OCI-LY1 (cell line): Measurements from ENCODE around the gene KRTAP6-3.

Experiments used
- H2AFZ ChIP-seq: fragments of 200-600 bp; sonication (generic), shearing (Covaris generic); 2 replicates; pipeline ENCODE4 v1.6.0; 2014; ENCODE audit warnings: antibody characterized with exemption, mild to moderate bottlenecking, low read length
- H3F3A ChIP-seq: fragments of 200-600 bp; sonication (generic), shearing (Covaris generic); 2 replicates; pipeline ENCODE4 v1.6.0; 2014; ENCODE audit warnings: mild to moderate bottlenecking, antibody characterized with exemption, low read length, moderate library complexity; ENCODE audit not compliant: insufficient read depth
- H3K27ac ChIP-seq: fragments of 200-600 bp; sonication (generic); 2 replicates; pipeline ENCODE4 v1.5.1; 2014; ENCODE audit warnings: low read length, mixed run types, mild to moderate bottlenecking, low read depth; ENCODE audit not compliant: poor library complexity, severe bottlenecking
- H3K27me3 ChIP-seq: fragments of 200-600 bp; sonication (generic); 2 replicates; pipeline ENCODE4 v1.6.0; 2014; ENCODE audit warnings: antibody characterized with exemption, mild to moderate bottlenecking, low read length, moderate library complexity; ENCODE audit not compliant: insufficient read depth
- H3K36me3 ChIP-seq: fragments of 200-600 bp; sonication (generic); 2 replicates; pipeline ENCODE4 v1.6.1; 2014; ENCODE audit warnings: mild to moderate bottlenecking, antibody characterized with exemption, low read length, moderate library complexity, mixed read lengths; ENCODE audit not compliant: insufficient read depth
- H3K4me1 ChIP-seq: fragments of 200-600 bp; sonication (generic); 2 replicates; pipeline ENCODE4 v1.5.1; 2014; ENCODE audit warnings: mild to moderate bottlenecking, low read length, moderate library complexity; ENCODE audit not compliant: insufficient read depth, severe bottlenecking
- H3K4me2 ChIP-seq: fragments of 200-600 bp; sonication (generic), shearing (Covaris generic); 2 replicates; pipeline ENCODE4 v1.6.1; 2014; ENCODE audit warnings: low read length
- H3K4me3 ChIP-seq: fragments of 200-600 bp; sonication (generic); 2 replicates; pipeline ENCODE4 v1.5.1; 2014; ENCODE audit warnings: low read length, low read depth, mild to moderate bottlenecking, mixed read lengths; ENCODE audit not compliant: poor library complexity, severe bottlenecking
- H3K79me2 ChIP-seq: fragments of 200-600 bp; shearing (Covaris generic); 2 replicates; pipeline ENCODE4 v1.6.1; 2016; ENCODE audit warnings: mixed run types, low read length, mixed read lengths; ENCODE audit not compliant: insufficient read depth
- H3K9ac ChIP-seq: fragments of 200-600 bp; sonication (generic), shearing (Covaris generic); 2 replicates; pipeline ENCODE4 v1.6.1; 2014; ENCODE audit warnings: mild to moderate bottlenecking, low read length, mixed read lengths
- H3K9me2 ChIP-seq: fragments of 200-600 bp; sonication (generic), shearing (Covaris generic); 2 replicates; pipeline ENCODE4 v1.6.1; 2014; ENCODE audit warnings: low read depth, mild to moderate bottlenecking, low read length, mixed read lengths
- H3K9me3 ChIP-seq: fragments of 200-600 bp; shearing (Covaris generic); 2 replicates; pipeline ENCODE4 v1.6.1; 2014; ENCODE audit warnings: low read length, mixed read lengths
- H4K20me1 ChIP-seq: fragments of 200-600 bp; sonication (generic), shearing (Covaris generic); 2 replicates; pipeline ENCODE4 v1.6.0; 2016; ENCODE audit warnings: mild to moderate bottlenecking, low read length; ENCODE audit not compliant: insufficient read depth
- CTCF ChIP-seq: fragments of 200-600 bp; sonication (generic), shearing (Covaris generic); IDR thresholded peaks from 2 replicates; pipeline ENCODE4 v1.5.1; 2017; ENCODE audit warnings: mild to moderate bottlenecking, antibody characterized with exemption, low read length, moderate library complexity, mixed read lengths
- EZH2 ChIP-seq: fragments of 200-600 bp; sonication (generic), shearing (Covaris generic); IDR thresholded peaks from 2 replicates; pipeline ENCODE4 v1.8.0; 2017; ENCODE audit warnings: borderline replicate concordance, mixed run types, mild to moderate bottlenecking, antibody characterized with exemption, low read length, moderate library complexity, mixed read lengths

Gene KRTAP6-3

DNA sequence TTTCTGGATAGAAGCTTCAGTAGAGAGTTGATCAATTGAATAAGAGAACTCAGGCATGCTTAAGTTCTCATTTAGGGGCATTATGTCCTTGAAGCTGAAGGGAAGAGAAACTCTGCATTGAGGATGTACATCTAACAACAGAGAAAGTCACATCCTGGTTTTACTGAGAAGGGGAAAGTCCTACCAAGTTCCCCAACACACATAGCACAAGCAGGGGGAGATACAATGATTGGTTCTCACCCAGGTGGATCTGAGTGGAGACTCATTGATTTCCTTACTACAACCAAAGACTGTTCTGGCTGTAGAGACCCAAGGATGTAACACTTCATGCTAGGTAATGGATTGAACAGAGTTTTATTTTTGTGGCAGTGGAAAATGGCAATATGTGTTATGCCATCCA is 23.0 kb downstream of the KRTAP6-3 start:
- no peaks in the 10 kb centered on the region for H3K9me2 ChIP-seq
- no peaks in the 10 kb centered on the region for H3K36me3 ChIP-seq
- no peaks in the 10 kb centered on the region for H4K20me1 ChIP-seq
- no peak overlapping the region for H3K4me2 ChIP-seq
- H2AFZ ChIP-seq: no peak overlapping the region
- H3K79me2 ChIP-seq: no peaks in the 10 kb centered on the region
- TF ChIP-seq CTCF (no peak), EZH2 (no peak)
- H3K27me3 ChIP-seq: no peaks in the 10 kb centered on the region
- no peak overlapping the region for H3K4me3 ChIP-seq
- no peaks in the 10 kb centered on the region for H3K9me3 ChIP-seq
- no peaks in the 10 kb centered on the region for H3K4me1 ChIP-seq
- H3K9ac ChIP-seq: no peak overlapping the region
- H3F3A ChIP-seq: no peaks in the 10 kb centered on the region
- no peak overlapping the region for H3K27ac ChIP-seq

DNA sequence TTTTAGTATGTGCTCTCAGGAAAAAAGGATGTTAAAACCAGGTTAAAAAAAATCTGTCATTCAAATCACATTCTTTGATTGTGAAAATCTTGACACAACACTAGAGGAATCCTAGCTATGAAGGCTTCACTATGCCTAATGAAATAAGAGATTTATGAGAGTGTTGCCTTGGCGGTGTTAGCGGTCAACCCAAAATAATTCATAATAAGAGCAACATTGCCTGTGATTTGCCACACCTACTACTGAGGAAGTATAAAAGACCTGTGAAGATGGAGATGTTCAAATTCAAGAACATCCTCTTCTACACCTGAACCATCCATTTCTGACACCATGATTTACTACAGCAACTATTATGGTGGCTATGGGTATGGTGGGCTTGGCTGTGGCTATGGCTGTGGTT is 23.9 kb downstream of the KRTAP6-3 start, which contains the start of gene KRTAP20-1:
Gene KRTAP20-1 (plus strand): TSS at position 301 of the 400 bp plus-strand sequence. CDS start 30 bp downstream, at position 331.
- no peaks in the 10 kb centered on the region for H3K9me2 ChIP-seq
- H3F3A ChIP-seq: no peaks in the 10 kb centered on the region
- H4K20me1 ChIP-seq: no peaks in the 10 kb centered on the region
- H3K36me3 ChIP-seq: no peaks in the 10 kb centered on the region
- H3K27ac ChIP-seq: no peak within 1 kb of the TSS
- no peaks in the 10 kb centered on the region for H3K79me2 ChIP-seq
- TF ChIP-seq CTCF (no peak), EZH2 (no peak)
- H3K4me3 ChIP-seq: no peak within 1 kb of the TSS
- H3K9me3 ChIP-seq: no peaks in the 10 kb centered on the region
- no peaks in the 10 kb centered on the region for H3K4me1 ChIP-seq
- H3K9ac ChIP-seq: no peak within 1 kb of the TSS
- no peak within 1 kb of the TSS for H3K4me2 ChIP-seq
- no peak within 1 kb of the TSS for H2AFZ ChIP-seq
- no peaks in the 10 kb centered on the region for H3K27me3 ChIP-seq

- Histone ChIP-seq H2AFZ (no peak overlapping the region), H3F3A (no peaks in the 10 kb centered on the region), H3K4me2 (no peak overlapping the region)
These were observed 27.8 kb downstream of the KRTAP6-3 start for GRCh38 chr21:30620080-30620479.

More at GRCh38 chr21:30620080-30620479, 27.8 kb downstream of the KRTAP6-3 start:
- no peak for TF ChIP-seq CTCF
- TF ChIP-seq EZH2: no peak
- Histone ChIP-seq H3K79me2 (no peaks in the 10 kb centered on the region), H3K9ac (no peak overlapping the region), H3K9me2 (no peaks in the 10 kb centered on the region), H3K9me3 (no peaks in the 10 kb centered on the region), H3K4me1 (no peaks in the 10 kb centered on the region), H3K27me3 (no peaks in the 10 kb centered on the region), H4K20me1 (no peaks in the 10 kb centered on the region), H3K4me3 (no peak overlapping the region), H3K27ac (no peak overlapping the region), H3K36me3 (no peaks in the 10 kb centered on the region)
